Suprapubic skin (tissue), 4 donors: ENCODE measurements around the gene GALNT13.

Experiments
- EP300 ChIP-seq: sonication (generic); formaldehyde crosslinking; IDR thresholded peaks from one replicate; pipeline ENCODE4 v1.6.1; 2017; ENCODE audit warnings: antibody characterized with exemption
- POLR2A ChIP-seq, 2 donors: fragments of 450-650 bp; IDR thresholded peaks; one replicate each; pipeline ENCODE4 v1.6.1; 2017; ENCODE audit warnings: antibody characterized with exemption in 2 of 2, mild to moderate bottlenecking in 2 of 2, moderate library complexity in 2 of 2
- POLR2AphosphoS5 ChIP-seq, 3 donors: sonication (generic); formaldehyde crosslinking; IDR thresholded peaks; one replicate each; pipeline ENCODE4 v1.6.1; 2017; ENCODE audit warnings: antibody characterized with exemption in 3 of 3
- TF ChIP-seq, protein P1 (sequence below), 2 donors: fragments of 200-600 bp in 1 of 2; fragments of 450-650 bp in 1 of 2; sonication (generic) in 1 of 2; IDR thresholded peaks; one replicate each; pipeline ENCODE4 v1.5.1; 2016 to 2019; ENCODE audit warnings: antibody characterized with exemption in 2 of 2, mild to moderate bottlenecking in 1 of 2, moderate library complexity in 1 of 2

DNA sequence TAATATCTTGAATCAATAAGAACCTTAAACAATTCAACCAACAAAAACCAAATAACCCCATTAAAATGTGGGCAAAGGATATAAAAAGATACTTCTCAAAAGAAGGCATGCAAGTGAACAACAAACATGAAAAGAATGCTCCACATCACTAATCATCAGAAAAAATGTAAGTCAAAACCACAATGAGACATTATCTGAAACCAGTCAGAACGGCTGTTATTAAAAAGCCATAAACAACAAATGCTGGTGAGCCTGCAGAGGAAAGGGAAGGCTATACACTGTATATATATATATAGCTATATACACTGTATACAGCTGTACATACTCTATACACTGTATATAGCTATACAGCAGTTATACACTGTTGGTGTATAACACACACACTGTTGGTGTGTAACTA, 47.8 kb upstream of the GALNT13 start:
- TF ChIP-seq, protein P1, sequence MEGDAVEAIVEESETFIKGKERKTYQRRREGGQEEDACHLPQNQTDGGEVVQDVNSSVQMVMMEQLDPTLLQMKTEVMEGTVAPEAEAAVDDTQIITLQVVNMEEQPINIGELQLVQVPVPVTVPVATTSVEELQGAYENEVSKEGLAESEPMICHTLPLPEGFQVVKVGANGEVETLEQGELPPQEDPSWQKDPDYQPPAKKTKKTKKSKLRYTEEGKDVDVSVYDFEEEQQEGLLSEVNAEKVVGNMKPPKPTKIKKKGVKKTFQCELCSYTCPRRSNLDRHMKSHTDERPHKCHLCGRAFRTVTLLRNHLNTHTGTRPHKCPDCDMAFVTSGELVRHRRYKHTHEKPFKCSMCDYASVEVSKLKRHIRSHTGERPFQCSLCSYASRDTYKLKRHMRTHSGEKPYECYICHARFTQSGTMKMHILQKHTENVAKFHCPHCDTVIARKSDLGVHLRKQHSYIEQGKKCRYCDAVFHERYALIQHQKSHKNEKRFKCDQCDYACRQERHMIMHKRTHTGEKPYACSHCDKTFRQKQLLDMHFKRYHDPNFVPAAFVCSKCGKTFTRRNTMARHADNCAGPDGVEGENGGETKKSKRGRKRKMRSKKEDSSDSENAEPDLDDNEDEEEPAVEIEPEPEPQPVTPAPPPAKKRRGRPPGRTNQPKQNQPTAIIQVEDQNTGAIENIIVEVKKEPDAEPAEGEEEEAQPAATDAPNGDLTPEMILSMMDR (IDR thresholded peaks at IDR 0.05): no peak
- TF ChIP-seq POLR2A (IDR thresholded peaks at IDR 0.05) (no peak), POLR2AphosphoS5 (IDR thresholded peaks at IDR 0.05) (no peak), EP300 (no peak)
